Left lung (tissue), 10 donors: ENCODE results near the gene TAGAP. TPM values are rescaled to one million over a fixed set of nuclear protein-coding genes. Genes with fewer than 3 reads are reported as not detected.
A peak's percentile ranks its signal among the peaks of the same experiment; 100 is the strongest.
"Not testable (repeated sequence)": the region's sequence is repeated elsewhere in the genome, so short reads cannot be mapped to it uniquely, and the experiment has no call there.

Experiments used
- ATAC-seq: fragments of 200-7000 bp; cut with Tn5 transposase; one replicate; pipeline ENCODE4 v1.9.1; 2020; ENCODE audit warnings: moderate library complexity
- DNase-seq, 4 donors: peaks; one replicate each; pipeline ENCODE4 v3.0.0-alpha.2; 2013 to 2020
- H3K27ac ChIP-seq, 2 donors: fragments of 200-600 bp; sonication (generic) in 1 of 2; one replicate each; pipeline versions ENCODE4 v1.5.0 to v1.8.0; 2020 to 2021
- H3K27me3 ChIP-seq, 2 donors: fragments of 200-600 bp; sonication (generic) in 1 of 2; one replicate each; pipeline versions ENCODE4 v1.5.0 to v1.8.0; 2020 to 2021
- H3K36me3 ChIP-seq, 2 donors: fragments of 200-600 bp; sonication (generic) in 1 of 2; one replicate each; pipeline versions ENCODE4 v1.5.0 to v1.8.0; 2020 to 2021
- H3K4me1 ChIP-seq, 2 donors: fragments of 200-600 bp; one replicate each; pipeline ENCODE4 v1.8.0; 2021
- H3K4me3 ChIP-seq, 2 donors: fragments of 200-600 bp; sonication (generic) in 1 of 2; one replicate each; pipeline versions ENCODE4 v1.5.0 to v1.8.0; 2020 to 2021; ENCODE audit warnings: mild to moderate bottlenecking in 1 of 2
- H3K9me3 ChIP-seq, 2 donors: fragments of 200-600 bp; sonication (generic) in 1 of 2; one replicate each; pipeline versions ENCODE4 v1.5.0 to v1.8.0; 2020 to 2021
- intact Hi-C, 2 donors: fragments of 100-400 bp; cut with DNase I; formaldehyde crosslinking; loops; one replicate each; pipeline versions ENCODE4 v1.11.2 to v1.14.2; 2022
- polyA plus RNA-seq, 6 donors: library from polyadenylated mRNA; unstranded; fragments of 120-200 nt; gene quantifications; one replicate each; pipeline ENCODE4 v1.2.1, GENCODE V29; 2013; ENCODE audit not compliant: insufficient read length in 6 of 6
- total RNA-seq, 2 donors: library from RNA; stranded (reverse); fragmentation: NEBNext Ultra II Directional; extraction: Animal tissue kit (Norgen Biotek cat#: 25700); gene quantifications; one replicate each; pipeline ENCODE4 v1.2.1, GENCODE V29; 2021
- TF ChIP-seq, protein P1 (sequence below), 2 donors: fragments of 200-600 bp; sonication (generic) in 1 of 2; IDR thresholded peaks; one replicate each; pipeline versions ENCODE4 v1.5.0 to v1.8.0; 2021; ENCODE audit warnings: antibody characterized with exemption in 2 of 2
- donor health status: DM: no; HTN: yes; CAD: no.
- donor health status: DM: no; HTN: no; CAD: no.

The TAGAP gene
- total and polyA plus RNA-seq, 8 donors, result 1.3 to 15.1 (median 1.7) TPM

DNA sequence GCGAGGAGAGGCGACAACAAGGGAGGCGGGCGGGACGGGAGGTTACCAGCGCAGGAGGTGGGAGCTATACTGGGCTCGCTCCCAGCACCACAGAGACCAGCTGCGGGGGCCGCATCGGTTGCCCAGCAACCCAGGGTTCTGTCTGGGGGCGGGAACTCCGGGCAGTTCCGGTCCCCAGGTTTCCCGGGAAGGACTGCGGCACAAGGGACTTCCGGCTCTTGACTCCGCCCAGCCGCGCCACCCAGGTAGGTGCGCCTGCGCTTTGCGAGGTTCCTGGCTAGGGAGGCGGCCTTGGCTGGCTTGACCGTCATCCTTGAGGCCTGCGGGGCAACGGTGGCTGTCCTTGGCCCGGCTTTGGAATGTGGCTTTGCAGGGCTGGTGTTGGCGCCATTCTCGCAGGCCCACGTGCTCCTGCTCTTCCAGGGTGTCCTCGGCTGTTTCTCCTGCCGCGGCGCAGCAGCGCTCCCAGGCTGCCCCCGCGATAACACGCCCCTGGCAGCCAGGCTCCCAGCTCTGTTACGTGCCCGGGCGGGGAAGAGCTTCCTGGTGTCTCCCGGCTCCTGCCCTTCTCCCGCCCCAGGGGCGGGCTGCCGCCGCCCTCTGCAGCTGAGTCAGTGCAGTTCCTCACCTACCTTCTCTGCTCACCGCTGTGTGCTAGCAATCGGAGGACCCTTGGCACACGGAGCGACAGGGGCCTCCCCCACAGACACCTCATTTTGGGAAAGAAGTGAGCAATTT lies 45.0 kb downstream of the TAGAP start, which contains the start of gene RSPH3:
Gene RSPH3 (minus strand): TSS at position 537 of the 738 bp plus-strand sequence. CDS start 652 bp downstream, outside the sequence.
- TF ChIP-seq, protein P1, sequence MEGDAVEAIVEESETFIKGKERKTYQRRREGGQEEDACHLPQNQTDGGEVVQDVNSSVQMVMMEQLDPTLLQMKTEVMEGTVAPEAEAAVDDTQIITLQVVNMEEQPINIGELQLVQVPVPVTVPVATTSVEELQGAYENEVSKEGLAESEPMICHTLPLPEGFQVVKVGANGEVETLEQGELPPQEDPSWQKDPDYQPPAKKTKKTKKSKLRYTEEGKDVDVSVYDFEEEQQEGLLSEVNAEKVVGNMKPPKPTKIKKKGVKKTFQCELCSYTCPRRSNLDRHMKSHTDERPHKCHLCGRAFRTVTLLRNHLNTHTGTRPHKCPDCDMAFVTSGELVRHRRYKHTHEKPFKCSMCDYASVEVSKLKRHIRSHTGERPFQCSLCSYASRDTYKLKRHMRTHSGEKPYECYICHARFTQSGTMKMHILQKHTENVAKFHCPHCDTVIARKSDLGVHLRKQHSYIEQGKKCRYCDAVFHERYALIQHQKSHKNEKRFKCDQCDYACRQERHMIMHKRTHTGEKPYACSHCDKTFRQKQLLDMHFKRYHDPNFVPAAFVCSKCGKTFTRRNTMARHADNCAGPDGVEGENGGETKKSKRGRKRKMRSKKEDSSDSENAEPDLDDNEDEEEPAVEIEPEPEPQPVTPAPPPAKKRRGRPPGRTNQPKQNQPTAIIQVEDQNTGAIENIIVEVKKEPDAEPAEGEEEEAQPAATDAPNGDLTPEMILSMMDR (IDR thresholded peaks at IDR 0.05), result no peak
- Histone ChIP-seq H3K36me3 (no peaks in the 10 kb centered on the region), H3K27ac (peak within 1 kb of the TSS; percentile 89 to 91), H3K4me3 (peak within 1 kb of the TSS; percentile 56 to 75), H3K9me3 (no peaks in the 10 kb centered on the region), H3K27me3 (no peaks in the 10 kb centered on the region), H3K4me1 (peaks cover 0 to 37% of the 10 kb centered on the region in 2 donors)
- intact Hi-C loops, result no loop called here
- ATAC-seq (peak; percentile 94), DNase-seq (peak; percentile 93 to 97 (median 96))

DNA sequence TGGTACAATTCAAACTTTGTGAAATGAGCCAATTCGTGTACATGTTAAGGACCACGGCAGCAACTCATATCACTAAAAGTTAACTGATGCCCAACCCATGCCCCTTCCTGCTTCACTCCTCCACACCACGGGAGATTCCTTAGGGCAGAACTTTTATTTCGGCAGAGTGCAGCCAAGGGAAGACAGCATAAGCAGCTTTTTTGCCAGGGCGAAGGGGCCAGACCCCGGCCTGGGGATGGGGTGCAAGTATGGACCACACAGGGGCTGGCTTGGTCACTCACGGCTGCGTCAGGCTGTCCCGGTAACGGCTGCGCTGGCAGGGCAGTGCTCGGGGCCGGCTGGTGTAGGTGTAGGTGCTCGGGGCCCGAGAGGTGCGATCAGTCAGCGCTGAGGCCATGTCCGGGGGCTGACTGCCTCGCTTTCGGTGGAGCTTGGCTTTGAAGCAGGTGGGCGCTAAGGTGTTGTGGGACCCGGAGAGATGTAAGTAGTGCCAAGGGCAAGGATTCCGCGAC lies 45.6 kb downstream of the TAGAP start:
- Histone ChIP-seq H3K36me3 (no peaks in the 10 kb centered on the region), H3K9me3 (no peaks in the 10 kb centered on the region), H3K27me3 (no peaks in the 10 kb centered on the region), H3K4me1 (peaks cover 0 to 39% of the 10 kb centered on the region in 2 donors), H3K27ac (peak overlapping the region; percentile 89 to 91), H3K4me3 (peak overlapping the region; percentile 56 to 75)
- intact Hi-C loops, result no loop called here
- peak; percentile 44 for ATAC-seq
- peak in 1 of 4 donors; percentile 26 for DNase-seq
- TF ChIP-seq, protein P1 (IDR thresholded peaks at IDR 0.05), result no peak

DNA sequence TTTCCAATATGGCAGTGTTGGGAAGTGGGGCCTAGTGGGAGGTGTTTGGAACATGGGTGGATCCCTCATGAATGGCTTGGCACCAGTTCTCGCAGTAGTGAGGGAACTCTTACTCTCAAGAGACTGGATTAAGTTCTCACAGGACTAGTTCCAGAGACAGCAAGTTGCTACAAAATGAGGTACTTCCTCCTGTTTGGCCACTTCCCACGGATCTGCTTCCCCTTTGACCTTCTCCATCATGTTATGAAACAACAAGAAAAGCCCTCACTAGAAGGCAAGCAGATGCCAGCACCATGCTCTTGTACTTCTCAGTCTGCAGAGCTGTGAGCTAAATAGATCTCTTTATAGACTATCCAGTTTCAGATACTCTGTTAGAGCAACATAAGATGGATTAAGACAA lies 47.9 kb downstream of the TAGAP start:
- DNase-seq (no peak), ATAC-seq (no peak)
- intact Hi-C loops, result no loop called here
- H3K9me3 ChIP-seq, result no peaks in the 10 kb centered on the region
- H3K4me3 ChIP-seq, result no peak overlapping the region
- peaks cover 0 to 6% of the 10 kb centered on the region in 2 donors for H3K36me3 ChIP-seq
- TF ChIP-seq, protein P1 (IDR thresholded peaks at IDR 0.05), result no peak
- no peaks in the 10 kb centered on the region for H3K27me3 ChIP-seq
- H3K27ac ChIP-seq, result peak overlapping the region in 1 of 2 donors; percentile 59
- H3K4me1 ChIP-seq, result peaks cover 0 to 35% of the 10 kb centered on the region in 2 donors

DNA sequence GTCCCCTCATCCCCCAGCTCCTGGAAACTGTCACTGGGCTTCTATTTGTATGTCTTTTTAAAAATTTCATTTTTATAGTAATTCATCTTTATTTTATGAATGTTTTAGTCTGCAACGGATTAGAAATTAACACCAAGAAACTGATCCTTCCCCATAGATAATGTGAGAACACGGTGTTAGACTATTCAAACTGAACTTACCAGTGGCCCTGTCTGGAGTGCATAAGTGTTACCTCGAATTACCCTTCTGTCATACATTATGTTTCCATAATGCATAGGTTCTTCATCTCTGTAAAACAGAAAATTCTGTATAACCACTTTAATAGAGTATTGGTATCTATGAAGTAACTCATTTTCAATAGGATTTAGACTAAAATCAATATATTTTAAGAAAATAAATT lies 51.2 kb downstream of the TAGAP start:
- Histone ChIP-seq H3K9me3 (peaks cover 0 to 7% of the 10 kb centered on the region in 2 donors), H3K4me1 (peaks cover 0 to 18% of the 10 kb centered on the region in 2 donors), H3K27me3 (no peaks in the 10 kb centered on the region), H3K4me3 (no peak overlapping the region), H3K27ac (no peak overlapping the region), H3K36me3 (peaks cover 0 to 6% of the 10 kb centered on the region in 2 donors)
- TF ChIP-seq, protein P1 (IDR thresholded peaks at IDR 0.05), result no peak
- intact Hi-C loops, result no loop called here
- DNase-seq (no peak), ATAC-seq (no peak)

GRCh38 chr6:158991017-158991723 lies 53.6 kb downstream of the TAGAP start:
- Histone ChIP-seq H3K4me1 (peaks cover 0 to 7% of the 10 kb centered on the region in 2 donors), H3K9me3 (peaks cover 0 to 13% of the 10 kb centered on the region in 2 donors), H3K36me3 (peaks cover 0 to 6% of the 10 kb centered on the region in 2 donors), H3K27me3 (no peaks in the 10 kb centered on the region), H3K4me3 (no peak overlapping the region), H3K27ac (no peak overlapping the region)
- no peak for DNase-seq
- TF ChIP-seq, protein P1 (IDR thresholded peaks at IDR 0.05), result no peak
- no peak for ATAC-seq
- intact Hi-C loops, result no loop called here

GRCh38 chr6:158989711-158990110 lies 55.1 kb downstream of the TAGAP start:
- intact Hi-C loops, H3K4me3 ChIP-seq: not testable (repeated sequence)
- H3K9me3 ChIP-seq, result peaks cover 0 to 13% of the 10 kb centered on the region in 2 donors

More at GRCh38 chr6:158989711-158990110, 55.1 kb downstream of the TAGAP start:
- not testable (repeated sequence) for DNase-seq, H3K27me3 ChIP-seq, ATAC-seq, H3K36me3 ChIP-seq, H3K4me1 ChIP-seq, H3K27ac ChIP-seq
